Motor neuron (in vitro differentiated cells): ENCODE data around the gene AHCYL1. TPM values are rescaled to one million over a fixed set of nuclear protein-coding genes. Genes with fewer than 3 reads are reported as not detected.
A peak's percentile ranks its signal among the peaks of the same experiment; 100 is the strongest.

ENCODE experiments used
- ATAC-seq, 8 experiments: fragments of 200-7000 bp; cut with Tn5 transposase; replicated peaks in 6 of 8; 2 replicates each; pipeline ENCODE4 v1.8.0; 2021; ENCODE audit warnings: mild to moderate bottlenecking in 8 of 8, moderate library complexity in 8 of 8
- H3K27ac ChIP-seq, 2 donors: fragments of 250-450 bp; sonication (Bioruptor Pico); 2 replicates each; pipeline ENCODE4 v1.9.0; 2021; ENCODE audit warnings: antibody characterized with exemption in 2 of 2, mild to moderate bottlenecking in 2 of 2, moderate library complexity in 1 of 2
- H3K4me1 ChIP-seq, 2 donors: fragments of 250-450 bp; sonication (Bioruptor Pico); replicated peaks in 1 of 2; 2 replicates each; pipeline ENCODE4 v1.6.1; 2021; ENCODE audit warnings: antibody characterized with exemption in 2 of 2, mild to moderate bottlenecking in 2 of 2, moderate library complexity in 1 of 2
- H3K4me3 ChIP-seq, 5 donors: fragments of 250-450 bp; sonication (Bioruptor Pico); 2 replicates each; pipeline ENCODE4 v1.9.0; 2021; ENCODE audit warnings: antibody characterized with exemption in 5 of 5, mild to moderate bottlenecking in 5 of 5, moderate library complexity in 4 of 5
- WGBS, 10 experiments: fragments of 450-650 bp; shearing (Covaris generic); methylation state at CpG; one replicate each; pipeline ENCODE4 v1.0.0; 2022; 5-methylcytosine and 5-hydroxymethylcytosine counted together
- in situ Hi-C, 9 experiments: fragments of 400-800 bp; cut with MboI; loops; one replicate each; pipeline ENCODE4 v1.15.0; 2021; ENCODE audit warnings: low sequenced_read_pairs in 9 of 9, low pct_unique_long_range_greater_than_20kb in 2 of 9; ENCODE audit not compliant: unreplicated experiment in 9 of 9
- total RNA-seq, 8 experiments: library from RNA; unstranded; fragments of 300-600 nt; gene quantifications; 2 replicates each; pipeline versions ENCODE4 v1.2.3 to v1.2.4, GENCODE V29; 2022

AHCYL1 gene
- total RNA-seq, 8 experiments from 2014 or later: 33.7 to 96.8 (median 56.7) TPM

- 0 to 80% (median 6%) methylated on average over 1 of the region's 1 CpG; no CpG with 5 or more reads in 3 of the 10 experiments for WGBS, 10 experiments
- H3K4me3 ChIP-seq: no peak overlapping the region
- peak overlapping the region in 1 of 2 donors; percentile 7 for H3K27ac ChIP-seq
- in situ Hi-C loops: no loop called here
- ATAC-seq: peak in 2 of 8 experiments; percentile 16 to 39
- H3K4me1 ChIP-seq: peaks cover 15 to 21% of the 10 kb centered on the region in 2 donors
These were observed 25.0 kb upstream of the AHCYL1 start for GRCh38 chr1:109959632-109959973.

GRCh38 chr1:109959974-109960744 is 24.4 kb upstream of the AHCYL1 start:
- Histone ChIP-seq H3K4me1 (peaks cover 15 to 21% of the 10 kb centered on the region in 2 donors), H3K27ac (peak overlapping the region in 1 of 2 donors; percentile 7), H3K4me3 (no peak overlapping the region)
- peak; percentile 58 to 95 (median 84) for ATAC-seq
- 0 to 80% (median 22%) methylated on average over 1 to 7 of the region's 7 CpGs for WGBS, 10 experiments
- in situ Hi-C loops: no loop called here

GRCh38 chr1:109960745-109961094 is 23.8 kb upstream of the AHCYL1 start:
- ATAC-seq: no peak
- H3K4me3 ChIP-seq: no peak overlapping the region
- 17 to 100% (median 54%) methylated on average over 1 of the region's 1 CpG; no CpG with 5 or more reads in 1 of the 10 experiments for WGBS, 10 experiments
- H3K4me1 ChIP-seq: peaks cover 15 to 21% of the 10 kb centered on the region in 2 donors
- in situ Hi-C loops: no loop called here
- no peak overlapping the region for H3K27ac ChIP-seq

- ATAC-seq: no peak
- Histone ChIP-seq H3K4me3 (no peak overlapping the region), H3K4me1 (peaks cover 12 to 13% of the 10 kb centered on the region in 2 donors), H3K27ac (no peak overlapping the region)
- in situ Hi-C loops: no loop called here
- 58 to 100% (median 98%) methylated on average over 1 of the region's 1 CpG for WGBS, 10 experiments
These were observed 20.7 kb upstream of the AHCYL1 start for GRCh38 chr1:109963864-109964263.

GRCh38 chr1:109969146-109969829 is 15.3 kb upstream of the AHCYL1 start:
- H3K4me1 ChIP-seq: no peaks in the 10 kb centered on the region
- no peak overlapping the region for H3K27ac ChIP-seq
- 33 to 100% (median 94%) methylated on average over 1 to 3 of the region's 3 CpGs; no CpG with 5 or more reads in 2 of the 10 experiments for WGBS, 10 experiments
- no peak overlapping the region for H3K4me3 ChIP-seq
- in situ Hi-C loops: no loop called here
- ATAC-seq: peak in 3 of 8 experiments; percentile 83 to 99 (median 99)

DNA sequence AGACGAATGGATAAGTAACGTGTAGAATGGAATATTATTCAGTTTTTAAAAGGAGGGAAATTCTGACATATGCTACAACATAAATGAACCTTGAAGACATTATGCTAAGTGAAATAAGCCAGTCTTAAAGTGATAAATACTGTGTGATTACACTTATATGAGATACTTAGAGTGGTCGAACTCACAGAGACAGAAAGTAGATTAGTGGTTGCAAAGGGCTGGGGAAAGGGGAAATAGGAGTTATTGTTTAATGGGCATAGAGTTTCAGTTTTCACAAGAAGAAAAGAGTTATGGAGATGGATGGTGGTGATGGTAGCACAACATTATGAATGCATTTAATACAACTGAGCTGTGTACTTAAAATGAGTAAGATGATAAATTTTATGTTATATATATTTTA is 14.7 kb upstream of the AHCYL1 start:
- 55 to 100% (median 84%) methylated on average over 2 to 3 of the region's 3 CpGs for WGBS, 10 experiments
- Histone ChIP-seq H3K4me3 (no peak overlapping the region), H3K27ac (no peak overlapping the region), H3K4me1 (no peaks in the 10 kb centered on the region)
- in situ Hi-C loops: no loop called here
- ATAC-seq: no peak

GRCh38 chr1:109971559-109971958 is 13.0 kb upstream of the AHCYL1 start:
- H3K4me3 ChIP-seq: no peak overlapping the region
- H3K27ac ChIP-seq: no peak overlapping the region
- ATAC-seq: no peak
- in situ Hi-C loops: no loop called here
- no peaks in the 10 kb centered on the region for H3K4me1 ChIP-seq
- 0 to 33% (median 13%) methylated on average over 1 of the region's 1 CpG for WGBS, 10 experiments

GRCh38 chr1:109974191-109974590 is 10.4 kb upstream of the AHCYL1 start:
- no peak for ATAC-seq
- in situ Hi-C loops: no loop called here
- H3K27ac ChIP-seq: no peak overlapping the region
- H3K4me3 ChIP-seq: no peak overlapping the region
- WGBS, 10 experiments: 50 to 97% (median 91%) methylated on average over 1 to 3 of the region's 3 CpGs; no CpG with 5 or more reads in 1 of the 10 experiments
- peaks cover 0 to 6% of the 10 kb centered on the region in 2 donors for H3K4me1 ChIP-seq

- no peak for ATAC-seq
- in situ Hi-C loops: loop anchor here in 5 of 9 experiments (25.0 kb wide), 4 partner anchors 112 to 438 kb away; partner anchors contain the start of genes GNAI3 (in 3 of the 5) and GPR61 (in 3 of the 5)
- 0 to 100% (median 77%) methylated on average over 1 to 3 of the region's 3 CpGs for WGBS, 10 experiments
- H3K4me1 ChIP-seq: peaks cover 0 to 6% of the 10 kb centered on the region in 2 donors
- no peak overlapping the region for H3K27ac ChIP-seq
- no peak overlapping the region for H3K4me3 ChIP-seq
These were observed 8.8 kb upstream of the AHCYL1 start for GRCh38 chr1:109975718-109976117.

DNA sequence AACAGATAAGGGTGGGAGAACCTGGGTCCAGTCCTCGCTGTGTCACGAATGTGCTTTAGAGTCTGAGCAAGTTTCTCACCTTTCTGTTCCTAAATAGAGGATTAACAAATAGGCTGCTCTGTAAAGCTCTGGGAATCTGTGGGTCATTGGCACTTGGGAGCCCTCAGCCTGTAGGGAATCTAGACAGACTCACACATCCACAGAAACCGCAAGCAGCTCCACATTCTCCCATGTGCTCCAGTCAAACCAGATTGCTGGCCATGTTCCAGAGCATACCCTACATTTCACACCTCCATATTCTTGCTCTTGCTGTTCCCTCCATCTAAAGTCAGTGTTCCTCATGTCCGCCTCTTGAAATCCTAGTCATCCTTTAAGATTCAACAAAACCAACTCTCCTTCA is 7.8 kb upstream of the AHCYL1 start:
- no peak overlapping the region for H3K27ac ChIP-seq
- H3K4me1 ChIP-seq: peaks cover 0 to 6% of the 10 kb centered on the region in 2 donors
- in situ Hi-C loops: loop anchor here in 5 of 9 experiments (25.0 kb wide), 4 partner anchors 111 to 439 kb away; partner anchors contain the start of genes GNAI3 (in 3 of the 5) and GPR61 (in 3 of the 5)
- H3K4me3 ChIP-seq: no peak overlapping the region
- 67 to 100% (median 92%) methylated on average over 1 to 4 of the region's 4 CpGs; no CpG with 5 or more reads in 3 of the 10 experiments for WGBS, 10 experiments
- ATAC-seq: no peak

DNA sequence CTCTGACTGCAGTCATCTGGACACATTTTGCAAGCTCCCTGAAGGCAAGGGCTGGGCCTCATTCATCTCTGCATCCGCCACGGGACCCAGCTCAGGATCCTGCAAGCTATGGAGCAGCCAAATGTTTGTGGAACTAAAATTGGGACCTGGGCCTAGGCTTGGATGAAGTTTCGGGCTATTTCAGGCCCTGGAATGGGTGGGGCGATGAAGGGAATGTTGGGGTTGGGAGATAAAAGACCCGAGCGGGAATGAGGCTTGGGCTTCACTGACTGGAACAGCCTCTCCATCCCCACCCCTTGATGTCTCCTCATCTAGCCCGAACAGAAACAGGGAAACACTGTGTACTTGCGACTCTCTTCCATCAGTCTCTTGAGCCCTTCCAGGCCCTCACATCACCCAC is 7.3 kb upstream of the AHCYL1 start:
- Histone ChIP-seq H3K4me3 (no peak overlapping the region), H3K4me1 (peaks cover 0 to 6% of the 10 kb centered on the region in 2 donors), H3K27ac (no peak overlapping the region)
- WGBS, 10 experiments: 23 to 95% (median 87%) methylated on average over 1 to 8 of the region's 8 CpGs; no CpG with 5 or more reads in 3 of the 10 experiments
- in situ Hi-C loops: loop anchor here in 5 of 9 experiments (25.0 kb wide), 4 partner anchors 110 to 440 kb away; partner anchors contain the start of genes GNAI3 (in 3 of the 5) and GPR61 (in 3 of the 5)
- peak in 1 of 8 experiments; percentile 5 for ATAC-seq

- Histone ChIP-seq H3K4me3 (no peak overlapping the region), H3K4me1 (peaks cover 0 to 6% of the 10 kb centered on the region in 2 donors), H3K27ac (no peak overlapping the region)
- 0 to 100% (median 82%) methylated on average over 1 to 7 of the region's 12 CpGs; no CpG with 5 or more reads in 1 of the 10 experiments for WGBS, 10 experiments
- in situ Hi-C loops: loop anchor here in 5 of 9 experiments (25.0 kb wide), 4 partner anchors 109 to 441 kb away; partner anchors contain the start of genes GNAI3 (in 3 of the 5) and GPR61 (in 3 of the 5)
- ATAC-seq: peak in 3 of 8 experiments; percentile 36 to 70 (median 37)
These were observed 6.7 kb upstream of the AHCYL1 start for GRCh38 chr1:109977657-109978378.
